Caco-2 (cell line): Measurements from ENCODE around the gene BAIAP2L2. TPM values are rescaled to one million over a fixed set of nuclear protein-coding genes. Genes with fewer than 3 reads are reported as not detected.

Experiments
- BruUV-seq: library from RNA; stranded (reverse); fragments of 400-500 nt; replicated peaks from 2 replicates; lab custom pipeline; 2021; lab: Mats Ljungman, UMichigan
- CTCF ChIA-PET: fragments of 300-600 bp; sonication (Branson Sonifier 250); formaldehyde crosslinking; loops from one replicate; lab custom pipeline; 2022; ENCODE audit warnings: antibody characterized with exemption; lab: Charles Lee
- POLR2A ChIA-PET: fragments of 300-600 bp; sonication (Branson Sonifier 250); formaldehyde crosslinking; loops from one replicate; lab custom pipeline; 2022; ENCODE audit warnings: antibody characterized with exemption; lab: Charles Lee
- DNase-seq, 2 experiments: peaks; one replicate each; pipeline versions ENCODE4 v3.0.0 to v3.0.0-alpha.2; 2020 to 2022
- H3K27me3 ChIP-seq: replicated peaks from 2 replicates; pipeline ENCODE4 v1.6.0; 2011; ENCODE audit warnings: low read length; ENCODE audit not compliant: control insufficient read depth, insufficient read depth
- H3K36me3 ChIP-seq: 2 replicates; pipeline ENCODE4 v1.5.1; 2011; ENCODE audit warnings: low read length; ENCODE audit not compliant: control insufficient read depth, insufficient read depth
- H3K4me1 ChIP-seq: fragments of 250-450 bp; sonication (Bioruptor Pico); 2 replicates; pipeline ENCODE4 v1.5.1; 2020; ENCODE audit warnings: mild to moderate bottlenecking
- H3K4me3 ChIP-seq: 2 replicates; pipeline ENCODE4 v1.5.1; 2011; ENCODE audit warnings: low read depth, mild to moderate bottlenecking, control low read depth, low read length
- H3K9me3 ChIP-seq: fragments of 250-450 bp; sonication (Bioruptor Pico); 2 replicates; pipeline ENCODE4 v1.5.1; 2020; ENCODE audit warnings: mild to moderate bottlenecking, moderate library complexity
- H3K27ac Mint-ChIP-seq: one replicate; pipeline ENCODE4 v1.8.0; 2022; ENCODE audit warnings: mixed read lengths; ENCODE audit not compliant: unreplicated experiment
- H3K27me3 Mint-ChIP-seq: one replicate; pipeline ENCODE4 v1.8.0; 2022; ENCODE audit warnings: mixed read lengths; ENCODE audit not compliant: insufficient read depth, unreplicated experiment
- H3K36me3 Mint-ChIP-seq: one replicate; pipeline ENCODE4 v1.8.0; 2022; ENCODE audit warnings: mild to moderate bottlenecking, mixed read lengths; ENCODE audit not compliant: insufficient read depth, unreplicated experiment
- H3K4me1 Mint-ChIP-seq: one replicate; pipeline ENCODE4 v1.8.0; 2022; ENCODE audit warnings: low read depth, mixed read lengths; ENCODE audit not compliant: unreplicated experiment
- H3K4me3 Mint-ChIP-seq: one replicate; pipeline ENCODE4 v1.8.0; 2022; ENCODE audit warnings: mild to moderate bottlenecking, moderate library complexity, mixed read lengths; ENCODE audit not compliant: unreplicated experiment
- H3K9me3 Mint-ChIP-seq: one replicate; pipeline ENCODE4 v1.8.0; 2022; ENCODE audit warnings: mixed read lengths; ENCODE audit not compliant: unreplicated experiment
- intact Hi-C: fragments of 100-400 bp; cut with micrococcal nuclease; formaldehyde crosslinking; loops from one replicate; pipeline ENCODE4 v1.10.0; 2022; ENCODE audit not compliant: unreplicated experiment
- total RNA-seq: library from RNA; stranded (reverse); gene quantifications from 2 replicates; pipeline ENCODE4 v1.2.3, GENCODE V29; 2022
- TF ChIP-seq, protein P1 (sequence below), 2 experiments: fragments of 200-600 bp in 1 of 2; IDR thresholded peaks; 1 replicate in 1 of 2; 2 replicates in 1 of 2; pipeline versions ENCODE4 v1.5.1 to v1.8.0; 2011 to 2022; ENCODE audit warnings: antibody characterized with exemption in 1 of 2, control low read depth in 1 of 2, inconsistent platforms in 1 of 2, low read depth in 1 of 2, low read length in 1 of 2, mild to moderate bottlenecking in 1 of 2, moderate library complexity in 1 of 2; ENCODE audit not compliant: insufficient read depth in 1 of 2, severe bottlenecking in 1 of 2, unreplicated experiment in 1 of 2

BAIAP2L2 gene
- total RNA-seq, 1 experiment from 2014 or later = 4.4 TPM

DNA sequence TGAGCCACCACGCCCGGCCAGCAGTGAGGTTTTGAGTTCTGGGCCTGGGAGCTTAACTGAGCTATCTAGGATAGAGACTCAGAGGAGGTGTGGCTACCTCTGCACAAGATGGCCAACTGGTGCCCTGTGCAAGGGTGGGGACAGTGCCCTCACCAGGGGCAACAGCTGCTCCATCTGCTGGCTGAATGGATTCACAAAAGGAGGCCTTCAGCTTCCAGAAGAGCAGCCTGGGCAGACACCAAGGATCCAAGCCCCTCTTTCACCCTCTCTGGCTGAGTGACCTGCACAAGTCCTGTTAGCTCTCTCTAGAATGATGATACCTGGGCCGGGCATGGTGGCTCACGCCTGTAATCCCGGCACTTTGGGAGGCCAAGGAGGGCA is 33.5 kb upstream of the BAIAP2L2 start:
- ChIA-PET POLR2A (no interaction called here), CTCF (interaction anchor here (1.5 kb wide), 1 partner anchor 92 kb away, joined by 7 read pairs; no protein-coding TSS in a partner anchor)
- Mint-ChIP-seq H3K27me3 (no peaks in the 10 kb centered on the region), H3K36me3 (peaks cover 2% of the 10 kb centered on the region), H3K27ac (no peak overlapping the region), H3K4me1 (peaks cover 5% of the 10 kb centered on the region), H3K4me3 (no peak overlapping the region), H3K9me3 (no peaks in the 10 kb centered on the region)
- H3K36me3 ChIP-seq = no peaks in the 10 kb centered on the region
- H3K9me3 ChIP-seq = no peaks in the 10 kb centered on the region
- no peaks in the 10 kb centered on the region for H3K27me3 ChIP-seq
- intact Hi-C loops = no loop called here
- no peak for DNase-seq
- no peak overlapping the region for H3K4me3 ChIP-seq
- H3K4me1 ChIP-seq = no peaks in the 10 kb centered on the region
- no TSS peak for BruUV-seq
- TF ChIP-seq, protein P1, sequence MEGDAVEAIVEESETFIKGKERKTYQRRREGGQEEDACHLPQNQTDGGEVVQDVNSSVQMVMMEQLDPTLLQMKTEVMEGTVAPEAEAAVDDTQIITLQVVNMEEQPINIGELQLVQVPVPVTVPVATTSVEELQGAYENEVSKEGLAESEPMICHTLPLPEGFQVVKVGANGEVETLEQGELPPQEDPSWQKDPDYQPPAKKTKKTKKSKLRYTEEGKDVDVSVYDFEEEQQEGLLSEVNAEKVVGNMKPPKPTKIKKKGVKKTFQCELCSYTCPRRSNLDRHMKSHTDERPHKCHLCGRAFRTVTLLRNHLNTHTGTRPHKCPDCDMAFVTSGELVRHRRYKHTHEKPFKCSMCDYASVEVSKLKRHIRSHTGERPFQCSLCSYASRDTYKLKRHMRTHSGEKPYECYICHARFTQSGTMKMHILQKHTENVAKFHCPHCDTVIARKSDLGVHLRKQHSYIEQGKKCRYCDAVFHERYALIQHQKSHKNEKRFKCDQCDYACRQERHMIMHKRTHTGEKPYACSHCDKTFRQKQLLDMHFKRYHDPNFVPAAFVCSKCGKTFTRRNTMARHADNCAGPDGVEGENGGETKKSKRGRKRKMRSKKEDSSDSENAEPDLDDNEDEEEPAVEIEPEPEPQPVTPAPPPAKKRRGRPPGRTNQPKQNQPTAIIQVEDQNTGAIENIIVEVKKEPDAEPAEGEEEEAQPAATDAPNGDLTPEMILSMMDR (IDR thresholded peaks at IDR 0.05; ENCODE audit: insufficient read depth in 1 of 2, low read depth in 1 of 2, low read length in 1 of 2, severe bottlenecking in 1 of 2, unreplicated experiment in 1 of 2) = no peak

DNA sequence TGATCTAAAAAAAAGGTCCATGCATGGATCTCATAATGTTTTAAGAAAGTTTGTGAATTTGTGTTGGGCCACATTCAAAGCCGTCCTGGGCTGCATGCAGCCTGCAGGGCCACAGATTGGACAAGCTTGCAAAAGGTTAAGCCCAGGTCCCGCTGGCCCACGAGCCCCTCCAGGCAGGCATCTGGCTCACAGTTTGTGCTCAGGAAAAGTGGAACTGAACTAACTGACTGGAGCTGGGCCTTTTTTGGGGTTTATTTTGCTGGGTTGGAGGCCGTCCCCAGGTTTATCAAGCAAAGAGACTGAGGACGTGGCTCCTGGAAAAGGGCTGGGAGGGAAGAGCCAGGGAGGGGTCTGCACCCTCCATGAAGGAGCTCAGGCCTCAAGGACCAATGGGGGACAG is 32.1 kb upstream of the BAIAP2L2 start:
- no peaks in the 10 kb centered on the region for H3K36me3 ChIP-seq
- Mint-ChIP-seq H3K36me3 (peaks cover 8% of the 10 kb centered on the region), H3K4me1 (no peaks in the 10 kb centered on the region), H3K4me3 (no peak overlapping the region), H3K27me3 (no peaks in the 10 kb centered on the region), H3K9me3 (no peaks in the 10 kb centered on the region), H3K27ac (no peak overlapping the region)
- intact Hi-C loops = no loop called here
- H3K27me3 ChIP-seq = no peaks in the 10 kb centered on the region
- no peaks in the 10 kb centered on the region for H3K9me3 ChIP-seq
- no peak for DNase-seq
- TF ChIP-seq, protein P1 (IDR thresholded peaks at IDR 0.05; ENCODE audit: insufficient read depth in 1 of 2, low read depth in 1 of 2, low read length in 1 of 2, severe bottlenecking in 1 of 2, unreplicated experiment in 1 of 2) = no peak
- no peak overlapping the region for H3K4me3 ChIP-seq
- POLR2A ChIA-PET = no interaction called here
- BruUV-seq = no TSS peak
- H3K4me1 ChIP-seq = no peaks in the 10 kb centered on the region
- CTCF ChIA-PET = interaction anchor here (0.7 kb wide), 1 partner anchor 189 kb away, joined by 6 read pairs; the partner anchor contains the start of genes C22orf23 and POLR2F

DNA sequence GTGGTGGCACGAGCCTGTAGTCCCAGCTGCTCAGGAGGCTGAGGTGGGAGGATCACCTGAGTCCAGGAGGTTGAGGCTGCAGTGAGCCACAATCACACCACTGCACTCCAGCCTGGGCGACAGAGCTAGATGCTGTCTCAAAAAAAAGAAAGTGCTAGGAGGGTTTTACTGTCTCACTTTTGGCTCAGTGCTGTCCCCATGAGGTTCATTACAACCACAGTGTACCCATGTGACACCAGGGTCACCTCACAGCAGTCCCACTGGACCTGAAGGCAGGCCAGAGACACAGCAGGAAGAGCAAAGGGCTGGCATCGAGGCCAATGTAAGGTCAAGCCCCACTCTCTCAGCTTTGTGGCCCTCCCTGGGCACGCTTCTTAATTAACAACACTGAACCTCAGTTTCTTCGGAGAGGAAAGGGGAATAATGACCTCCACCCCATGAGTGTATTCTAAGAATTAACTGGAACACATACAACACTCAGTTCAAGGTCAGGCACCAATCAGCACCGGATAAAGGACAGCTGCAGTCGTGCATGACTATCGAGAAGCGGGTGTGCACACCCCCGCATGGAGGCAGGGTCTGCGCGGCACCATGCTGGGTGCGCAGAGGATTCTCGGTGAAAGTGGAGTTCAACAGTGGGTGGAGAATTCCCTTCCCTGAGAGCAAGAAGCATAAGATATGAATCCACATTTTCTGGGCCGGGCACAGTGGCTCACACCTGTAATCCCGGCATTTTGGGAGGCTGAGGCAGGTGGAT is 30.9 kb upstream of the BAIAP2L2 start:
- H3K4me3 ChIP-seq = no peak overlapping the region
- H3K4me1 Mint-ChIP-seq = no peaks in the 10 kb centered on the region
- intact Hi-C loops = no loop called here
- no TSS peak for BruUV-seq
- H3K36me3 Mint-ChIP-seq = peaks cover 11% of the 10 kb centered on the region
- no peak overlapping the region for H3K4me3 Mint-ChIP-seq
- H3K9me3 ChIP-seq = no peaks in the 10 kb centered on the region
- no peak for DNase-seq
- no peaks in the 10 kb centered on the region for H3K4me1 ChIP-seq
- ChIA-PET CTCF (interaction anchor here (1.0 kb wide), 1 partner anchor 89 kb away, joined by 3 read pairs; no protein-coding TSS in a partner anchor), POLR2A (no interaction called here)
- no peaks in the 10 kb centered on the region for H3K27me3 ChIP-seq
- H3K27ac Mint-ChIP-seq = no peak overlapping the region
- TF ChIP-seq, protein P1 (IDR thresholded peaks at IDR 0.05; ENCODE audit: insufficient read depth in 1 of 2, low read depth in 1 of 2, low read length in 1 of 2, severe bottlenecking in 1 of 2, unreplicated experiment in 1 of 2) = no peak
- H3K27me3 Mint-ChIP-seq = no peaks in the 10 kb centered on the region
- H3K9me3 Mint-ChIP-seq = no peaks in the 10 kb centered on the region
- H3K36me3 ChIP-seq = no peaks in the 10 kb centered on the region
